ENCODE results near the gene NR2C2.

The NR2C2 gene

DNA sequence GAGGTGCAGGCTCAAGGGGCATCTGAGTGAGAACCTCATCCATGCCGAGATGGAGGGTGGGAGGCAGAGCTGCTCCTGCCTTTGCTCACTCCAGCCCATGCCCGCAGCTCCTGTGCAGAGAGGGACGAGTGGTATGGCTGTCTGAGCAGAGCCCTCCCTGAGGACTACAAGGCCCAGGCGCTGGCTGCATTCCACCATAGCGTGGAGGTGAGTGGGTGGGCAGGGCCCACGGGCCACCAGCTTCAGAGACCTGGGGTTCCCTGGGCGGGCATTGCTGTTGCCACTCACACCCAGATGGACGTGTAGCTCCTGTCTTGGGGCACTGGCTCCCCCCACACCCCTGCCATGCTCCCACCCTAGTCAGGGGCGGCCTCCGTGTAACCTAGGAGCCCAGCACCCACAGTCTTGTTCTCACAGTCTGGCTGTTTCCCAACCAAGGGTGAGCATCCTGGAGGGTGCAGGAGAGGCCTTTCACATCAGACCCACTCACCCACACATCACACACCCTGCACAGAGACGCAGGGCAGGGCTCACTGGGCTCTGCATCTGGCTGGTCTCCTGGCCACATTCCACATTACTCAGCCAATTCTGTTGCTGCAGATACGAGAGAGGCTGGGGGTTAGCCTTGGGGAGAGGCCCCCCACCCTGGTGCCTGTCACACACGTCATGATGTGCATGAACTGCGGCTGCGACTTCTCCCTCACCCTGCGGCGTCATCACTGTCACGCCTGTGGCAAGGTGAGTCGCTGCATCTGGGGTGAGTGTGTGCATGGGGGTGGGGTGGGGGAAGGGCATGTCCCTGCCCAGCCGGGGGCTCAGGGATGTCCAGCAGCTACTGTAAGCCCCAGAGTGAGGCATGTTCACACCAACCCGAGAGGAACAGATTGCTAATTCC is 25.3 kb upstream of the NR2C2 start:
- DNase-seq: no peak

DNA sequence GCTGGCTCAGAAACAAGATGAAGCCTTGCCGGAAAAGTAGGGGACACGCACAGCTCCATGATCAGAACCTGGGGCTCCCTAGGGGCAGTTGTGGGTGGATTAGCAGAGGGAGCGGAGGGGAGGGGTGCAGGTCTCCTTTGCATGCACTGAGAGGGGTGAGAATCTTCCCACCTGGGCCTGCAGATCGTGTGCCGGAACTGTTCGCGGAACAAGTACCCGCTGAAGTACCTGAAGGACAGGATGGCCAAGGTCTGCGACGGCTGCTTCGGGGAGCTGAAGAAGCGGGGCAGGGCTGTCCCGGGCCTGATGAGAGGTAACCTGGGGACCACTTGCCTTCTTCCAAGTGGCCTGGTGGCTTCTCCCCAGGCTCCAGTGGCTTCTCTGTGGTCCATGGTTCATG is 24.5 kb upstream of the NR2C2 start:
- no peak for DNase-seq

GRCh38 chr3:14923476-14923875 is 23.9 kb upstream of the NR2C2 start:
- DNase-seq: no peak

GRCh38 chr3:14925729-14926591 is 21.4 kb upstream of the NR2C2 start:
- peak; percentile 56 for DNase-seq

- no peak for DNase-seq
Observed at GRCh38 chr3:14926592-14926991, 20.8 kb upstream of the NR2C2 start.

- no peak for DNase-seq
Observed at GRCh38 chr3:14927308-14927707, 20.1 kb upstream of the NR2C2 start.

DNA sequence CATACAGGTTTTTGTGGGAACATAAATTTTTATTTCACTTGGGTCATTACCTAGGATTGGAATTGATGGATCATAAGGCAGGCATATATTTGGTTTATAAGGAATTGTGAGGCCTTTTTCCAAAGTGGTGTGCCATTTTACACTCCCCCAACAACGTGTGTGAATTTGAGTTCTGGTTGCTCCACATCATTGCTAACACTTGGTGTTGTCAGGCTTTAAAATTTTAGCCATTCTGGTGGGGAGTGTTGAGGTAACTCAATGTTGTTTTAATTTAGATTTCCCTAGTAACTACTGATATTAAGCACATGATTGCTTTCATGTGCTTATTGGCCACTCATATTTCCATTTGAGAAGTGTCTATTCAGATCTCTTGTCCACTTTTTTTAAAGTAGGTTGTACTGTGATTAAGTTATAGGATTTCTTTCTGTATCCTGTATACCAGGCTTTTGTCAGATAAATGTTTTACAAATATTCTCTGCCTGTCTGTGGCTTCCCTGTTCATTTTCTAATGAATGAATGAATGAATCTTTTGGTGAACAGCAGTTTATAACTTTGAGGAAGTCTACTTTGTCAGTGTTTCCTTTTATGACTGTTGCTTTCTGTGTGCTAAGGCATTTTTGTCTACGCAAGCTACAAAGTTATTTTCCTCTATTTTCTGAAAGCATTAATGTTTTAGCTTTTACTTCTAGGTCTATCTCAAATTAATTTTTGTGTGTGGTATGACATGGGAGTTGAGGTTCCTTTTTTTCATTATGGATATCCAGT is 17.9 kb upstream of the NR2C2 start:
- DNase-seq: no peak

- no peak for DNase-seq
Observed at GRCh38 chr3:14933820-14934425, 13.5 kb upstream of the NR2C2 start.

DNA sequence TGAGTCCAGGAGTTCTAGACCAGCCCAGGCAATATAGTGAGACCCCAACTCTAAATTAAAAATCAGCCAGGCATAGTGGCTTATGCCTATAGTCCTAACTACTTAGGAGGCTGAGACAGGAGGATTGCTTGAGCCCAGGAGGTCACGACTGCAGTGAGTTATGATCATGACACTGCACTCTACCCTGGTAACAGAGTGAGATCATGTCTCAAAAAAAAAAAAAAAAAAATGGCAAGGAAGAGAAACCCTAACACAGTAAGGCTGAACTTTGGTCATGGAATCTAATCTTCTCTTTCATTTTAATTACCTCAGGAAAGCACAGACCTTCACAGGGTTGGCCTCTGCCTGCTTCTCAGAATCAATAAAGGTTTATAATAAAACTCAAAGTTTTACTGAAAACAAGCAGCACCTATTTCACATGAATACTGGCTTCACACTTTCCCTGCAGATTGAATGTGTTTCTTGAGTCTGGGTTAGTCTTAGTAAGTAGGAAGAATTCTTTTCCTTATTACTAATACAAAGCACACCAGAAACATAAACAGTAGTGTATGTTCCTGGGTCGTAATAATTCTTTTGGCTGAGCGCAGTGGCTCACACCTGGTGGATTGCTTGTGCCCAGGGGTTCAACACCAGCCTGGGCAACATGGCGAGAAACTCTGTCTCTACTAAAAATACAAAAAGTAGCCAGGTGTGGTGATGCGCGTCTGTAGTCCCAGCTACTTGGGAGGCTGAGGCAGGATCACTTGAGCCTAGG is 11.6 kb upstream of the NR2C2 start:
- DNase-seq: no peak

DNA sequence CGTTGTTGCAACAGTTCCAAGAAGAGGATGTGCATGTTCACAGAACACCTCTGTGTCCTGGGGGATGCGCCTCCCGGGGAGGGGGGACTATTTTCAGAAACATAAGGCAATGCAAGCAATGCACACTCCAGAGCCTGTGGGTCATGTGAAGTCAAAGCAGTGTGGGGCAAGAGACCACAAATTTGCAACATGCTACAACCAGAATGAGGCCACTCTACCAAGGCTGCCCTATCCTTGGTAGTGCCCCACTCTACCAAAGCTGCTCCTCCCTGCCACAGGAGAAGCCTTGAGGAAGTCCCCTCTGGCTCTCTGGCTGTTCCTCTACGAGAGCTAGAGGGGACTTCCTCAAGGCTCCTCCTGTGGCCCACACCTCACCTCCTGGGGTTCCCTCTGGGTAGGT is 8.4 kb upstream of the NR2C2 start:
- no peak for DNase-seq

GRCh38 chr3:14941871-14942270 is 5.5 kb upstream of the NR2C2 start:
- DNase-seq: no peak

GRCh38 chr3:14943042-14943441 is 4.3 kb upstream of the NR2C2 start:
- no peak for DNase-seq

DNA sequence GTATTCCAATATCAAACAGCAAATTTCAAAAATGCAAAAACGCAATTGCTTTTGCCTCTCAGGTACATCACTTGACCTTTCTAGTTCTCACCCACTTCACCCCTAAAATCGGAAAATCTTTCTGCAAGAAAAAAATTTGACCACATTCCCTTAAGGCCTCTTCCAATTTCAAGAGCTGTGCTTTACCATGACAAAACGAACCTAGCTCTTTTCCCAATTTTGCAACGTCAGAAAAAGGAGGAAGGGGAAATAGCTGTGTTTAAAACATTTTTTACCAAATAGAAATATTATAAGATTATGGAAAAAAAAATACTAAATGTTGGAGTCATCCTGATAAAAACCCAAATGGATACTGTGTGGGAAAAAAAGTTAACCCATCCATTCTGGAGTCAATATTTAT is 1.1 kb upstream of the NR2C2 start:
- no peak for DNase-seq

DNA sequence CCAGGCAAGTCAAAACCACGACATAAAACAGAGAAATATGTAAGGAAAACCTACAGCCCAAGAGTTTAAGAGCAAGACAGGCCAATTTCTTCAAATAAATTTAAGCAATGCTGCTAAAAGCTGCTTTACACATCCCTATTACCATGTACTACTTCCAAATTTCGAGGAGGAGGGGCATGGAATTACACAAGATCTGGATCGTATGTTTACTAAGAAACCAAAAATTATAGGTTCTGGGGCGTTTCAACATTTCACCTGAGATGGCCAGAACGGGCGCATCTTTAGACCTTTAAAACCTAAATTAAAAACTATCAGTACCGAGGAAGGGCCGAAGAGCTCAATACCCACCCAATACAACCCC is 664 bp upstream of the NR2C2 start:
- DNase-seq: no peak

DNA sequence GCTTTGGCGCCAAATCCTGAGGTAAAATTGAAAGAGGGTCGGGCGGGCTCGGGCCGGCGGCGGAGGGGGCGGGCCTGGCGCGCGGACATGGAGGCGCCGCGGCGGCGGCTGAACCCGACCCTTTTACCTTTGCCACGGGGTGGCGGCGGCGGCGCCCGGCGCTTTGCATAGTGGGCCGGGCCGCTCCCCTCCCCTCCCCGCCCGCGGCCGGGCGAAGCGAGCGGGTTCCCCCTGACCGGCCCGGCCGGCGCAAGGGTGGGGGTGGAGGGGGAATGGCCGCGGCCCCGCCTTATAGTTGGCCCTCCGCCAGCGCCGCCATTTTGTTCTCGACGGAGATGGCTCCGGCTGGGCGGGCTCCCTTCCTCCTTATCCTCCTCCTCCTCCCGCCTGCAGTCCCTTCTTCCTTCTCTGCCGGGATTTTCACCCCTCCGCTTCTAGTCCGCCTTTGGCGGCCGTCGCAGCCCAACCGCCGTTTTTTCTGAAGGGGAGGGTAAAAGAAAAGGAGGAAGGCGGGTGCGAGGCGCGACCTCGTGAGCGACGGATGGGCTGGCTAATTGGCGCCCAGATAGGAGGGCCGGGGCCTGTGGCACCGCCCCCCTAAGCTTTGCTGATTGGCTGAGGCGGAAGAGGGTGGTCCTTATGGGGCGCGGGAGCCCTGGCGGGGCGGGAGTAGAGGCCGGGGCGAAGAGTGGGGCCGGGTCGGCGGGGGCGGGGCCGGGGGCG is 664 bp downstream of the NR2C2 start:
- DNase-seq: peak; percentile 97

DNA sequence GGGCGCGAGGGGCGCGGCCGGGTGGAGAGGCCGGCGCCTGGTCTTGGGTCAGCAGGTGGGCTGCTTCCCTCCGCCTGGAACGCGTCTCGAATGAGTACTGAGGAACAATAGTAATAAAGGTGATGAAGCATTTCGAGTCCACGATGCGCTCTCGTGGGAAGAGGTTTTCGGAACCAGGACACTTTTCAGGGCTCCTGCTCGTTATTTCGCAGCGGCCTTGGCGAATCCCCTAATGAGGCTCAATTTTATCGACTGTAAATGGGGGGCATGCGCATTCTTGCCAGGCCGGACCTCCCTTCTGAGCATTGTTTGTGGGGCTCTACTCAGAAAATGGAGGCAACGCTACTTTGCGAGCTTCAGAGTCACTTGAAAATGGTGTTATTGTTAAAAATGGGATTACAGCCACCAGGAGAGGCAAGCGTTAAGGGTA is 1.2 kb downstream of the NR2C2 start:
- DNase-seq: no peak

DNA sequence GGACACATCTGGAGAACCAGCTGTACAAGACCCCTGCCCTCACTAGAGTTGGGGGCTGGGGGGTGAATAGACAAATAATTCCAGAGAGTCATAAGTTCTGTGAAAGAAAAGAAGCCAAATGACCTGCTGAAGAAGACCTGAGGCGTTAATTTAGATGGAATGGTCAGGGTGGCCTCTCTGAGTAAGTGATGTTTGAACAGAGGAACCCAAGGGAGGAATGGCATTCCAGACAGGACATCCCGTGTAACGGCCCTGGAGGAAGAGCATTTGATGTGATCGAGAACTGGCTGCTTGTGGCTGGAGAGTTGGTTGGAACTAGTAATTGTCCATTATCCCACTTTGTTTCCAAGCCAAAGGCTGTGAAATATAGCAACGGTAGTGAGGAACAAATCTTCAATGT is 1.7 kb downstream of the NR2C2 start:
- DNase-seq: no peak

DNA sequence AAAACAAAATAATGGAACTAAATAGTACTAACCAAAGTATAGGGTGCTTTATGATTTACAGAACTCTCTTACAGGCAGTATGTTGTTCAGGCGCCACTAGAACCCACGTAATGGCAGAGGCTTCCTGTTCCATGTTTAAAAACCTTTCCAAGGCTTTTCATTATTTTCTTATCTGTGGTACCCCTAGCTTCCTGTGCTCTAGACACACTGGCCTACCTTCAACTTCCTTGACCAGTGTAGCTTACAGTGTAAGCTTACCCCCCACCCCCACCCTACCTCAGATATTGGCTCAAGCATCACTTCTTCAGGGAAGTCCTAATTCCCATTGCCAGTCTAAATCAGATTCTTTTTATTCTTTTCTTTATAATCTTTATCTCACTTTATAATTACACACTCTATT is 2.9 kb downstream of the NR2C2 start:
- DNase-seq: no peak

GRCh38 chr3:14957153-14957552 is 9.8 kb downstream of the NR2C2 start:
- no peak for DNase-seq

GRCh38 chr3:14957925-14958324 is 10.5 kb downstream of the NR2C2 start:
- no peak for DNase-seq

DNA sequence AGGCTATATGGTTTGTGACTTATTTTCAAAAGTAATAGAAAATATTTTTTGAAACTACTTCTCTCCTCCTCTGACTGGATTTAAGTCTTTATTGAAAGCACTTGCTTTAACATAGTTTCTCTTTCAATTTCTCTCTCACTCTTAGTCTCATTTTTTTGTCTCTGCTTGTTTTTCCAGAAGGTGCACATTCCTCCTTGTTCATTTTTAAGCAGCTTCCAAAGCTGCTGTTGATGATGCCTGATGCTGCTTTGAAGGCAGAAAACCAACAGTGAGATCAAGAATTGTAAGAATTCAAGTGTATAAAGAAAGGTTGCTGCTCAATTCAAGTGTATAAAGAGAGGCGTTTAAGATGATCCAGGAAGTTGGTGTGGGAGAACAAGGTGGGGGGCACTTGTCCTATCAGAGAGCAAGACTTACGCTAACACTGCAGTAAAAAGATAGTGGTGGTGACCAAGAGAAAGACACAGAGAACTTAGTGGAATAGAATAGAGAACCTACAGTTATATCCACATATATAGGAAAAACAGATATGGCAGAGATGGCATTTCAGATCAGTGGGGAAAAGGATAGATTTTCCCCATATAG is 12.1 kb downstream of the NR2C2 start:
- peak; percentile 11 for DNase-seq

Measured in CD4-positive, alpha-beta T cell treated with Interleukin-12 subunit alpha and Interleukin-12 subunit beta, for 1 hour (primary cell).